DMS 273 (cell line): ENCODE measurements around the gene WDR17.

Experiments used
- DNase-seq: peaks from one replicate; lab custom pipeline; 2025; ENCODE audit not compliant: unreplicated experiment; lab: John Stamatoyannopoulos, UW

The WDR17 gene

GRCh38 chr4:176084769-176085168, 19.1 kb downstream of the WDR17 start:
- DNase-seq = no peak

GRCh38 chr4:176090115-176090514, 24.5 kb downstream of the WDR17 start:
- no peak for DNase-seq

- DNase-seq = no peak
These were observed 33.7 kb downstream of the WDR17 start for GRCh38 chr4:176099314-176099713.

- DNase-seq = no peak
These were observed 36.9 kb downstream of the WDR17 start for GRCh38 chr4:176102414-176103063.

GRCh38 chr4:176107695-176108094, 42.1 kb downstream of the WDR17 start:
- no peak for DNase-seq

GRCh38 chr4:176123710-176124407, 58.2 kb downstream of the WDR17 start:
- DNase-seq = peak; percentile 26

GRCh38 chr4:176125063-176125462, 59.4 kb downstream of the WDR17 start:
- no peak for DNase-seq

GRCh38 chr4:176134670-176135069, 69.0 kb downstream of the WDR17 start:
- DNase-seq = no peak

GRCh38 chr4:176137631-176138030, 72.0 kb downstream of the WDR17 start:
- DNase-seq = no peak

GRCh38 chr4:176139518-176139917, 73.9 kb downstream of the WDR17 start:
- DNase-seq = no peak

GRCh38 chr4:176142253-176142652, 76.6 kb downstream of the WDR17 start:
- no peak for DNase-seq

GRCh38 chr4:176149680-176150355, 84.2 kb downstream of the WDR17 start:
- DNase-seq = no peak

GRCh38 chr4:176150356-176150682, 84.7 kb downstream of the WDR17 start:
- peak; percentile 40 for DNase-seq

- DNase-seq = no peak
These were observed 85.1 kb downstream of the WDR17 start for GRCh38 chr4:176150704-176151103.

GRCh38 chr4:176153124-176153523, 87.5 kb downstream of the WDR17 start:
- DNase-seq = no peak

- DNase-seq = no peak
These were observed 91.0 kb downstream of the WDR17 start for GRCh38 chr4:176156656-176157055.

- DNase-seq = no peak
These were observed 97.4 kb downstream of the WDR17 start for GRCh38 chr4:176163041-176163440.

- no peak for DNase-seq
These were observed 119.4 kb downstream of the WDR17 start for GRCh38 chr4:176185051-176185450.

- no peak for DNase-seq
These were observed 120.4 kb downstream of the WDR17 start for GRCh38 chr4:176186067-176186466.

- DNase-seq = peak; percentile 3
These were observed 121.2 kb downstream of the WDR17 start for GRCh38 chr4:176186671-176187395.

GRCh38 chr4:176187624-176188023, 122.0 kb downstream of the WDR17 start:
- DNase-seq = no peak

- no peak for DNase-seq
These were observed 123.0 kb downstream of the WDR17 start for GRCh38 chr4:176188654-176189053.
